Fibroblast of lung (primary cell): Measurements from ENCODE around the gene SGCA. TPM values are rescaled to one million over a fixed set of nuclear protein-coding genes. Genes with fewer than 3 reads are reported as not detected.

ENCODE experiments used
- DNase-seq, 2 donors: peaks; one replicate each; pipeline versions ENCODE4 v3.0.0 to v3.0.0-alpha.2; 2010; ENCODE audit warnings: low read depth in 2 of 2
- H2AFZ ChIP-seq: 2 replicates; pipeline ENCODE4 v1.5.1; 2012; ENCODE audit warnings: low read length, control low read depth, inconsistent platforms
- H3K27ac ChIP-seq: 2 replicates; pipeline ENCODE4 v1.5.1; 2011; ENCODE audit warnings: low read length, control low read depth; ENCODE audit not compliant: insufficient read depth
- H3K27me3 ChIP-seq: 2 replicates; pipeline ENCODE4 v1.5.1; 2011; ENCODE audit warnings: mild to moderate bottlenecking, low read length; ENCODE audit not compliant: control insufficient read depth, insufficient read depth
- H3K36me3 ChIP-seq: 2 replicates; pipeline ENCODE4 v1.5.1; 2011; ENCODE audit warnings: low read length; ENCODE audit not compliant: control insufficient read depth, insufficient read depth
- H3K4me1 ChIP-seq: 2 replicates; pipeline ENCODE4 v1.5.1; 2011; ENCODE audit warnings: low read length; ENCODE audit not compliant: control insufficient read depth, insufficient read depth; ENCODE audit errors: extremely low read depth
- H3K4me2 ChIP-seq: 2 replicates; pipeline ENCODE4 v1.5.1; 2011; ENCODE audit warnings: low read length, control low read depth; ENCODE audit not compliant: insufficient read depth; ENCODE audit errors: extremely low read depth
- H3K4me3 ChIP-seq, 4 experiments: fragments of 200-600 bp in 1 of 4; sonication (generic) in 1 of 4; replicated peaks in 1 of 4; 2 replicates each; pipeline ENCODE4 v1.5.1; 2011 to 2016; ENCODE audit warnings: low read length in 4 of 4, low read depth in 3 of 4, mild to moderate bottlenecking in 3 of 4, control low read depth in 2 of 4, inconsistent platforms in 1 of 4, mixed read lengths in 1 of 4; ENCODE audit not compliant: insufficient read depth in 1 of 4; ENCODE audit errors: control extremely low read depth in 1 of 4
- H3K79me2 ChIP-seq: 2 replicates; pipeline ENCODE4 v1.5.1; 2012; ENCODE audit warnings: mild to moderate bottlenecking, low read length, inconsistent platforms; ENCODE audit not compliant: control insufficient read depth, insufficient read depth
- H3K9ac ChIP-seq: 2 replicates; pipeline ENCODE4 v1.5.1; 2011; ENCODE audit warnings: mild to moderate bottlenecking, low read length, control low read depth; ENCODE audit not compliant: insufficient read depth
- H3K9me3 ChIP-seq: 2 replicates; pipeline ENCODE4 v1.5.1; 2012; ENCODE audit warnings: low read depth, low read length; ENCODE audit not compliant: control insufficient read depth, insufficient read depth
- H4K20me1 ChIP-seq: 2 replicates; pipeline ENCODE4 v1.5.1; 2011; ENCODE audit warnings: low read length; ENCODE audit not compliant: control insufficient read depth, insufficient read depth; ENCODE audit errors: extremely low read depth
- EZH2 ChIP-seq: IDR thresholded peaks from 2 replicates; pipeline ENCODE4 v1.5.1; 2012; ENCODE audit warnings: low read length, control low read depth, mild to moderate bottlenecking; ENCODE audit errors: missing control alignments
- polyA plus RNA-seq, 2 donors: library from polyadenylated mRNA; depleted of rRNA in 1 of 2; stranded (reverse) in 1 of 2; unstranded in 1 of 2; fragments of >200 nt; gene quantifications; 2 replicates each; pipeline ENCODE4 v1.2.1, GENCODE V29; 2011 to 2012; ENCODE audit warnings: missing spikeins in 1 of 2
- total RNA-seq: library from RNA; depleted of rRNA; stranded (reverse); fragments of >200 nt; gene quantifications from 2 replicates; pipeline ENCODE4 v1.2.1, GENCODE V29; 2014
- TF ChIP-seq, protein P1 (sequence below), 2 donors: IDR thresholded peaks in 1 of 2; conservative IDR thresholded peaks in 1 of 2; 1 replicate in 1 of 2; 2 replicates in 1 of 2; pipeline ENCODE4 v1.5.1; 2011 to 2012; ENCODE audit warnings: low read length in 2 of 2, control low read depth in 1 of 2, inconsistent platforms in 1 of 2, low read depth in 1 of 2, mild to moderate bottlenecking in 1 of 2

Gene SGCA
- total and polyA plus RNA-seq, 2 donors (not counting 1 experiment from before 2014, with no cell fraction given): 1.6 to 4.3 TPM

DNA sequence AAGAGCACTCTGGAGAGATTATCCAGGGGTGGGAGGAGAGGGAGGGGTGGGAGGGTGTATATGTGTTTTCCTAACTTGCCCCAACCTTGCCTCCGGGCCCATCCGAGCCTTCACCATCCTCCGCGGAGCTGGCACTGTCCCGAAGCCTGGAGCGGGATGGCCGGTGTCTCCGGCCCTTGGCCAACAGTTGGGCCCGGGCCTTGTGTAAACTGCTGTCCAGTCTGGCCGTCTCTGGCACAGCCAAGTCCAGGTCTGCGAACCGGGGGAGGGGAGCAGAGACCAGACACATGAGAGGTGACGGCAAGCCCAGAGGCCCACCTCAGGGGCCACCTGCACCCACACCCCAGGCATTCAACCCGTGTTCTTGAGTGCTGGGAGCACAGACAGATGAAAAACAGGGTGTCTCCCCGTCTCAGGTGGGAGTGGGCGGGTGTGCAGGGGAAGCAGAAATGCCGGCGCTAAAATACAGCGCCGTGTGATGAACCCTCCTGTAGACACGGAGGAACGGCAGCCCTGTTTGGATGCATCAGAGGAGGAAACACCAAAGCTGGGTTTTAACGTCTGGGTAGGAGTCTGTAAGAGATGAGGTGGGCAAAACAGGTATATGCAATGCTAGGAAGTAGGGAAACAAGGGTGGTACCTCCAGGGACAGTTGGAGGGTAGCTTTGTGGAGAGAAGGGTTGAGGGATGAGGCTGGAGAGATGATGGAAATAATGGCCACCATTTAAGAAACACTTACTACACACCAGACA lies 47.6 kb upstream of the SGCA start:
- no peaks in the 10 kb centered on the region for H4K20me1 ChIP-seq

GRCh38 chr17:50118828-50119218 lies 47.0 kb upstream of the SGCA start:
- DNase-seq: no peak
- Histone ChIP-seq H3K4me1 (no peaks in the 10 kb centered on the region), H3K36me3 (no peaks in the 10 kb centered on the region), H2AFZ (no peak overlapping the region), H3K79me2 (no peaks in the 10 kb centered on the region), H3K27me3 (peaks cover 3% of the 10 kb centered on the region), H3K27ac (no peak overlapping the region), H3K4me3 (no peak overlapping the region), H3K9me3 (no peaks in the 10 kb centered on the region), H4K20me1 (no peaks in the 10 kb centered on the region), H3K9ac (no peak overlapping the region), H3K4me2 (no peak overlapping the region)
- TF ChIP-seq EZH2: no peak
- TF ChIP-seq, protein P1, sequence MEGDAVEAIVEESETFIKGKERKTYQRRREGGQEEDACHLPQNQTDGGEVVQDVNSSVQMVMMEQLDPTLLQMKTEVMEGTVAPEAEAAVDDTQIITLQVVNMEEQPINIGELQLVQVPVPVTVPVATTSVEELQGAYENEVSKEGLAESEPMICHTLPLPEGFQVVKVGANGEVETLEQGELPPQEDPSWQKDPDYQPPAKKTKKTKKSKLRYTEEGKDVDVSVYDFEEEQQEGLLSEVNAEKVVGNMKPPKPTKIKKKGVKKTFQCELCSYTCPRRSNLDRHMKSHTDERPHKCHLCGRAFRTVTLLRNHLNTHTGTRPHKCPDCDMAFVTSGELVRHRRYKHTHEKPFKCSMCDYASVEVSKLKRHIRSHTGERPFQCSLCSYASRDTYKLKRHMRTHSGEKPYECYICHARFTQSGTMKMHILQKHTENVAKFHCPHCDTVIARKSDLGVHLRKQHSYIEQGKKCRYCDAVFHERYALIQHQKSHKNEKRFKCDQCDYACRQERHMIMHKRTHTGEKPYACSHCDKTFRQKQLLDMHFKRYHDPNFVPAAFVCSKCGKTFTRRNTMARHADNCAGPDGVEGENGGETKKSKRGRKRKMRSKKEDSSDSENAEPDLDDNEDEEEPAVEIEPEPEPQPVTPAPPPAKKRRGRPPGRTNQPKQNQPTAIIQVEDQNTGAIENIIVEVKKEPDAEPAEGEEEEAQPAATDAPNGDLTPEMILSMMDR (conservative IDR thresholded peaks at IDR 0.05 in 1 of 2, IDR thresholded peaks at IDR 0.05 in 1 of 2; ENCODE audit: low read depth in 1 of 2, low read length in 2 of 2): no peak

More for the DNA sequence above, 47.6 kb upstream of the SGCA start:
- no peak overlapping the region for H3K27ac ChIP-seq
- no peak for TF ChIP-seq EZH2
- TF ChIP-seq, protein P1 (conservative IDR thresholded peaks at IDR 0.05 in 1 of 2, IDR thresholded peaks at IDR 0.05 in 1 of 2; ENCODE audit: low read depth in 1 of 2, low read length in 2 of 2): no peak
- no peaks in the 10 kb centered on the region for H3K9me3 ChIP-seq
- no peak overlapping the region for H2AFZ ChIP-seq
- H3K79me2 ChIP-seq: no peaks in the 10 kb centered on the region
- H3K9ac ChIP-seq: no peak overlapping the region
- DNase-seq: no peak
- H3K36me3 ChIP-seq: no peaks in the 10 kb centered on the region
- no peaks in the 10 kb centered on the region for H3K4me1 ChIP-seq
- no peak overlapping the region for H3K4me2 ChIP-seq
- H3K27me3 ChIP-seq: peaks cover 3% of the 10 kb centered on the region
- H3K4me3 ChIP-seq: no peak overlapping the region

GRCh38 chr17:50120475-50121253 lies 45.1 kb upstream of the SGCA start:
- H3K9me3 ChIP-seq: no peaks in the 10 kb centered on the region
- peaks cover 3% of the 10 kb centered on the region for H3K27me3 ChIP-seq
- no peak overlapping the region for H2AFZ ChIP-seq
- no peaks in the 10 kb centered on the region for H4K20me1 ChIP-seq
- no peak overlapping the region for H3K4me3 ChIP-seq
- no peaks in the 10 kb centered on the region for H3K4me1 ChIP-seq
- H3K79me2 ChIP-seq: no peaks in the 10 kb centered on the region
- H3K27ac ChIP-seq: no peak overlapping the region
- no peak overlapping the region for H3K9ac ChIP-seq
- no peak for DNase-seq
- H3K36me3 ChIP-seq: no peaks in the 10 kb centered on the region
- H3K4me2 ChIP-seq: no peak overlapping the region
- TF ChIP-seq, protein P1 (conservative IDR thresholded peaks at IDR 0.05 in 1 of 2, IDR thresholded peaks at IDR 0.05 in 1 of 2; ENCODE audit: low read depth in 1 of 2, low read length in 2 of 2): no peak
- TF ChIP-seq EZH2: no peak
